Measurements from ENCODE around the gene CALN1.

CALN1 gene

GRCh38 chr7:72446131-72446530, 34.0 kb upstream of the CALN1 start:
- Histone ChIP-seq H2BK5ac (ENCODE audit: low read length) (no peak overlapping the region), H3K36me3 (replicated peaks in 1 of 2; ENCODE audit: control insufficient read depth in 2 of 2, insufficient read depth in 2 of 2, low read length in 2 of 2) (no peaks in the 10 kb centered on the region), H2BK12ac (ENCODE audit: low read length) (no peak overlapping the region), H2AFZ (ENCODE audit: low read length) (peak overlapping the region; percentile 31), H3K4me3 (ENCODE audit: low read length in 2 of 2) (no peak overlapping the region), H3K4me2 (ENCODE audit: insufficient read depth, low read length, poor library complexity, severe bottlenecking) (no peak overlapping the region), H3K23ac (ENCODE audit: low read depth, low read length, poor library complexity) (no peak overlapping the region), H3K79me1 (ENCODE audit: low read depth, low read length) (no peaks in the 10 kb centered on the region), H2BK15ac (ENCODE audit: low read length) (no peak overlapping the region), H3K27me3 (ENCODE audit: control insufficient read depth in 3 of 3, insufficient read depth in 3 of 3, low read depth in 1 of 3, low read length in 3 of 3) (peaks cover 0 to 28% (median 3%) of the 10 kb centered on the region in 3 experiments), H4K8ac (ENCODE audit: low read depth, low read length) (no peak overlapping the region), H3K9me3 (replicated peaks in 1 of 2; ENCODE audit: control insufficient read depth in 2 of 2, insufficient read depth in 1 of 2, low read depth in 1 of 2, low read length in 2 of 2) (no peaks in the 10 kb centered on the region), H3K27ac (replicated peaks; ENCODE audit: low read length) (no peak overlapping the region), H3K4ac (ENCODE audit: low read length) (no peak overlapping the region), H3K14ac (ENCODE audit: low read length) (no peak overlapping the region), H3K18ac (ENCODE audit: low read length) (no peak overlapping the region), H3K4me1 (ENCODE audit: control insufficient read depth in 2 of 2, insufficient read depth in 1 of 2, low read depth in 1 of 2, low read length in 2 of 2) (peaks cover 0 to 19% of the 10 kb centered on the region in 2 donors), H4K91ac (ENCODE audit: low read depth, low read length, poor library complexity) (no peak overlapping the region), H2BK120ac (ENCODE audit: low read depth, low read length) (no peak overlapping the region), H2AK5ac (ENCODE audit: low read depth, low read length) (no peak overlapping the region), H3K9ac (ENCODE audit: low read depth, low read length, poor library complexity) (no peak overlapping the region)
- WGBS, 2 donors (ENCODE audit: extremely low coverage in 2 of 2, insufficient read length in 2 of 2, insufficient replicate concordance in 1 of 2) = no CpG with 5 or more reads among the region's 7 CpGs
- no peak for DNase-seq (ENCODE audit: low spot score)

- Histone ChIP-seq H3K18ac (ENCODE audit: low read length) (no peak overlapping the region), H3K9ac (ENCODE audit: low read depth, low read length, poor library complexity) (no peak overlapping the region), H3K27ac (replicated peaks; ENCODE audit: low read length) (no peak overlapping the region), H3K4me1 (ENCODE audit: control insufficient read depth in 2 of 2, insufficient read depth in 1 of 2, low read depth in 1 of 2, low read length in 2 of 2) (peaks cover 0 to 19% of the 10 kb centered on the region in 2 donors), H3K4me2 (ENCODE audit: insufficient read depth, low read length, poor library complexity, severe bottlenecking) (no peak overlapping the region), H3K36me3 (replicated peaks in 1 of 2; ENCODE audit: control insufficient read depth in 2 of 2, insufficient read depth in 2 of 2, low read length in 2 of 2) (no peaks in the 10 kb centered on the region), H2AFZ (ENCODE audit: low read length) (no peak overlapping the region), H4K8ac (ENCODE audit: low read depth, low read length) (no peak overlapping the region), H3K23ac (ENCODE audit: low read depth, low read length, poor library complexity) (no peak overlapping the region), H2BK15ac (ENCODE audit: low read length) (no peak overlapping the region), H3K4me3 (ENCODE audit: low read length in 2 of 2) (no peak overlapping the region), H4K91ac (ENCODE audit: low read depth, low read length, poor library complexity) (no peak overlapping the region), H3K14ac (ENCODE audit: low read length) (no peak overlapping the region), H3K4ac (ENCODE audit: low read length) (no peak overlapping the region), H2BK12ac (ENCODE audit: low read length) (no peak overlapping the region), H2BK120ac (ENCODE audit: low read depth, low read length) (no peak overlapping the region), H3K9me3 (replicated peaks in 1 of 2; ENCODE audit: control insufficient read depth in 2 of 2, insufficient read depth in 1 of 2, low read depth in 1 of 2, low read length in 2 of 2) (no peaks in the 10 kb centered on the region), H2BK5ac (ENCODE audit: low read length) (no peak overlapping the region), H3K79me1 (ENCODE audit: low read depth, low read length) (no peaks in the 10 kb centered on the region), H2AK5ac (ENCODE audit: low read depth, low read length) (no peak overlapping the region), H3K27me3 (ENCODE audit: control insufficient read depth in 3 of 3, insufficient read depth in 3 of 3, low read depth in 1 of 3, low read length in 3 of 3) (peaks cover 0 to 28% (median 3%) of the 10 kb centered on the region in 3 experiments)
- WGBS, 2 donors (ENCODE audit: extremely low coverage in 2 of 2, insufficient read length in 2 of 2, insufficient replicate concordance in 1 of 2) = no CpG with 5 or more reads among the region's 10 CpGs
- no peak for DNase-seq (ENCODE audit: low spot score)
Measured at GRCh38 chr7:72445580-72445979, 33.4 kb upstream of the CALN1 start.

GRCh38 chr7:72445075-72445474, 32.9 kb upstream of the CALN1 start:
- no peak for DNase-seq (ENCODE audit: low spot score)
- no peaks in the 10 kb centered on the region for H3K79me1 ChIP-seq (ENCODE audit: low read depth, low read length)
- WGBS, 2 donors (ENCODE audit: extremely low coverage in 2 of 2, insufficient read length in 2 of 2, insufficient replicate concordance in 1 of 2) = no CpG with 5 or more reads among the region's 6 CpGs

GRCh38 chr7:72444026-72444776, 32.1 kb upstream of the CALN1 start:
- no peak overlapping the region for H3K27ac ChIP-seq (replicated peaks; ENCODE audit: low read length)
- DNase-seq (ENCODE audit: low spot score) = no peak
- H3K9me3 ChIP-seq (replicated peaks in 1 of 2; ENCODE audit: control insufficient read depth in 2 of 2, insufficient read depth in 1 of 2, low read depth in 1 of 2, low read length in 2 of 2) = no peaks in the 10 kb centered on the region
- no peak overlapping the region for H3K18ac ChIP-seq (ENCODE audit: low read length)
- WGBS, 2 donors (ENCODE audit: extremely low coverage in 2 of 2, insufficient read length in 2 of 2, insufficient replicate concordance in 1 of 2) = no CpG with 5 or more reads among the region's 8 CpGs
- no peaks in the 10 kb centered on the region for H3K79me1 ChIP-seq (ENCODE audit: low read depth, low read length)
- H2BK5ac ChIP-seq (ENCODE audit: low read length) = no peak overlapping the region
- H2BK12ac ChIP-seq (ENCODE audit: low read length) = no peak overlapping the region
- H3K4me3 ChIP-seq (ENCODE audit: low read length in 2 of 2) = no peak overlapping the region
- no peak overlapping the region for H3K9ac ChIP-seq (ENCODE audit: low read depth, low read length, poor library complexity)
- H2AK5ac ChIP-seq (ENCODE audit: low read depth, low read length) = no peak overlapping the region
- H2BK15ac ChIP-seq (ENCODE audit: low read length) = no peak overlapping the region
- no peak overlapping the region for H4K91ac ChIP-seq (ENCODE audit: low read depth, low read length, poor library complexity)
- H3K27me3 ChIP-seq (ENCODE audit: control insufficient read depth in 3 of 3, insufficient read depth in 3 of 3, low read depth in 1 of 3, low read length in 3 of 3) = peaks cover 0 to 28% (median 3%) of the 10 kb centered on the region in 3 experiments
- H2BK120ac ChIP-seq (ENCODE audit: low read depth, low read length) = no peak overlapping the region
- H3K4ac ChIP-seq (ENCODE audit: low read length) = no peak overlapping the region
- no peak overlapping the region for H4K8ac ChIP-seq (ENCODE audit: low read depth, low read length)
- no peaks in the 10 kb centered on the region for H3K36me3 ChIP-seq (replicated peaks in 1 of 2; ENCODE audit: control insufficient read depth in 2 of 2, insufficient read depth in 2 of 2, low read length in 2 of 2)
- peaks cover 0 to 19% of the 10 kb centered on the region in 2 donors for H3K4me1 ChIP-seq (ENCODE audit: control insufficient read depth in 2 of 2, insufficient read depth in 1 of 2, low read depth in 1 of 2, low read length in 2 of 2)
- no peak overlapping the region for H3K4me2 ChIP-seq (ENCODE audit: insufficient read depth, low read length, poor library complexity, severe bottlenecking)
- H3K14ac ChIP-seq (ENCODE audit: low read length) = no peak overlapping the region
- H2AFZ ChIP-seq (ENCODE audit: low read length) = no peak overlapping the region
- no peak overlapping the region for H3K23ac ChIP-seq (ENCODE audit: low read depth, low read length, poor library complexity)

More at GRCh38 chr7:72445075-72445474, 32.9 kb upstream of the CALN1 start:
- Histone ChIP-seq H4K8ac (ENCODE audit: low read depth, low read length) (no peak overlapping the region), H3K9ac (ENCODE audit: low read depth, low read length, poor library complexity) (no peak overlapping the region), H2AK5ac (ENCODE audit: low read depth, low read length) (no peak overlapping the region), H2BK12ac (ENCODE audit: low read length) (no peak overlapping the region), H3K36me3 (replicated peaks in 1 of 2; ENCODE audit: control insufficient read depth in 2 of 2, insufficient read depth in 2 of 2, low read length in 2 of 2) (no peaks in the 10 kb centered on the region), H3K9me3 (replicated peaks in 1 of 2; ENCODE audit: control insufficient read depth in 2 of 2, insufficient read depth in 1 of 2, low read depth in 1 of 2, low read length in 2 of 2) (no peaks in the 10 kb centered on the region), H3K27ac (replicated peaks; ENCODE audit: low read length) (no peak overlapping the region), H2BK120ac (ENCODE audit: low read depth, low read length) (no peak overlapping the region), H2BK15ac (ENCODE audit: low read length) (no peak overlapping the region), H3K4me1 (ENCODE audit: control insufficient read depth in 2 of 2, insufficient read depth in 1 of 2, low read depth in 1 of 2, low read length in 2 of 2) (peaks cover 0 to 19% of the 10 kb centered on the region in 2 donors), H4K91ac (ENCODE audit: low read depth, low read length, poor library complexity) (no peak overlapping the region), H3K14ac (ENCODE audit: low read length) (no peak overlapping the region), H3K4me3 (ENCODE audit: low read length in 2 of 2) (no peak overlapping the region), H2BK5ac (ENCODE audit: low read length) (no peak overlapping the region), H3K4ac (ENCODE audit: low read length) (no peak overlapping the region), H3K27me3 (ENCODE audit: control insufficient read depth in 3 of 3, insufficient read depth in 3 of 3, low read depth in 1 of 3, low read length in 3 of 3) (peaks cover 0 to 28% (median 3%) of the 10 kb centered on the region in 3 experiments), H3K4me2 (ENCODE audit: insufficient read depth, low read length, poor library complexity, severe bottlenecking) (no peak overlapping the region), H2AFZ (ENCODE audit: low read length) (no peak overlapping the region), H3K18ac (ENCODE audit: low read length) (no peak overlapping the region), H3K23ac (ENCODE audit: low read depth, low read length, poor library complexity) (no peak overlapping the region)
